Heart left ventricle (tissue), 16 donors: ENCODE results near the gene IGDCC3. TPM values are rescaled to one million over a fixed set of nuclear protein-coding genes. Genes with fewer than 3 reads are reported as not detected.
A peak's percentile ranks its signal among the peaks of the same experiment; 100 is the strongest.

Source experiments
- ATAC-seq, 4 donors: fragments of 200-7000 bp; cut with Tn5 transposase; one replicate each; pipeline ENCODE4 v1.9.1; 2020 to 2022; ENCODE audit warnings: moderate library complexity in 4 of 4, mild to moderate bottlenecking in 3 of 4, moderate number of reproducible peaks in 1 of 4
- DNase-seq, 5 donors: peaks; one replicate each; pipeline ENCODE4 v3.0.0-alpha.2; 2020
- H3K27ac ChIP-seq, 12 donors: fragments of 200-600 bp; sonication (generic) in 4 of 12; one replicate each; pipeline versions ENCODE4 v1.5.0 to v1.8.0; 2016 to 2022; ENCODE audit warnings: mild to moderate bottlenecking in 2 of 12
- H3K27me3 ChIP-seq, 9 donors: fragments of 200-600 bp; sonication (generic) in 2 of 9; one replicate each; pipeline versions ENCODE4 v1.5.1 to v1.8.0; 2016 to 2022; ENCODE audit warnings: mild to moderate bottlenecking in 3 of 9
- H3K36me3 ChIP-seq, 9 donors: fragments of 200-600 bp; sonication (generic) in 2 of 9; one replicate each; pipeline versions ENCODE4 v1.5.0 to v1.8.0; 2018 to 2022; ENCODE audit warnings: mild to moderate bottlenecking in 2 of 9
- H3K4me1 ChIP-seq, 12 donors: fragments of 200-600 bp; sonication (generic) in 4 of 12; one replicate each; pipeline versions ENCODE4 v1.5.0 to v1.8.0; 2016 to 2022; ENCODE audit warnings: mild to moderate bottlenecking in 3 of 12
- H3K4me3 ChIP-seq, 12 donors: fragments of 200-600 bp; sonication (generic) in 4 of 12; one replicate each; pipeline versions ENCODE4 v1.5.0 to v1.8.0; 2017 to 2022; ENCODE audit warnings: mild to moderate bottlenecking in 9 of 12, moderate library complexity in 4 of 12
- H3K9me3 ChIP-seq, 12 donors: fragments of 200-600 bp; sonication (generic) in 4 of 12; one replicate each; pipeline versions ENCODE4 v1.5.0 to v1.8.0; 2016 to 2022; ENCODE audit warnings: mild to moderate bottlenecking in 1 of 12
- POLR2A ChIP-seq, 2 donors: fragments of 450-650 bp; IDR thresholded peaks; one replicate each; pipeline ENCODE4 v1.6.1; 2017; ENCODE audit warnings: antibody characterized with exemption in 2 of 2, mild to moderate bottlenecking in 2 of 2, moderate library complexity in 2 of 2
- WGBS, 4 donors: extraction: QIAGEN DNeasy Blood & Tissue Kit in 2 of 4; methylation state at CpG; one replicate each; pipeline versions ENCODE4 v1.1.5 to v1.1.7; 2013 to 2018; 5-methylcytosine and 5-hydroxymethylcytosine counted together
- intact Hi-C, 10 donors: fragments of 100-400 bp; cut with DNase I; formaldehyde crosslinking; loops; one replicate each; pipeline versions ENCODE4 v1.11.1 to v1.14.2; 2022
- polyA plus RNA-seq, 2 donors: library from polyadenylated mRNA; stranded (reverse); fragments of 200-250 nt; gene quantifications; one replicate each; pipeline ENCODE4 v1.2.3, GENCODE V29; 2013
- total RNA-seq, 9 donors: library from RNA; depleted of rRNA in 2 of 9; stranded (reverse); fragments of >200 nt in 2 of 9; fragmentation: NEBNext Ultra II Directional in 3 of 9; extraction: Animal tissue kit (Norgen Biotek cat#: 25700) in 3 of 9; gene quantifications; one replicate each; pipeline versions ENCODE4 v1.1.0 to v1.2.4, GENCODE V29; 2016 to 2023
- TF ChIP-seq, protein P1 (sequence below), 12 donors: fragments of 200-600 bp; sonication (generic) in 4 of 12; IDR thresholded peaks; one replicate each; pipeline versions ENCODE4 v1.5.0 to v1.8.0; 2018 to 2022; ENCODE audit warnings: antibody characterized with exemption in 12 of 12, mild to moderate bottlenecking in 5 of 12
- donor health status: ischemic (EF 13 %, LVEDD 7.1; RV severe dilation, severe dysfunction).
- donor health status: healthy with polysubstance abuse.
- donor health status: DM: no; HTN: yes; CAD: no.
- donor health status: DM: no; HTN: no; CAD: no.
- donor health status: ischemic (EF 25% LVEDD 6.9; RV normal size, moderate dysfunction).
- donor health status: ischemic (EF 25% LVEDD 5.7; RV mildly dilated, moderate dysfunction).
- donor health status: healthy.
- donor health status: DM: yes; HTN: yes; CAD: no.
- donor health status: ischemic (EF 35%, LVEDD 5.7; RV mildly dilated, moderate dysfunction).
- donor health status: nonischemic (EF 11% LVEDD 7.7; RV severe dilation, severe dysfunction).
- donor health status: DM: yes; HTN: yes; CAD: no.
- donor health status: PGD.
- donor health status: ischemic (EF 29% LVEDD 5.4; RV normal size, mild dysfunction).
- donor health status: nonischemic (EF 23%, LVEDD 6.1; RV moderate dilation, normal function).

The IGDCC3 gene
- total and polyA plus RNA-seq, 11 donors: 0.07 to 0.33 (median 0.16) TPM; not detected in 7

- DNase-seq: no peak
- intact Hi-C loops: no loop called here
- Histone ChIP-seq H3K4me1 (no peaks in the 10 kb centered on the region), H3K36me3 (no peaks in the 10 kb centered on the region), H3K9me3 (no peaks in the 10 kb centered on the region), H3K27me3 (peaks cover 0 to 9% (median 0%) of the 10 kb centered on the region in 9 donors), H3K4me3 (no peak overlapping the region), H3K27ac (no peak overlapping the region)
- peak in 1 of 4 donors; percentile 16 for ATAC-seq
- 54 to 57% (median 56%) methylated on average over 7 of the region's 7 CpGs for WGBS, 4 donors
- no peak for TF ChIP-seq POLR2A (IDR thresholded peaks at IDR 0.05)
- TF ChIP-seq, protein P1, sequence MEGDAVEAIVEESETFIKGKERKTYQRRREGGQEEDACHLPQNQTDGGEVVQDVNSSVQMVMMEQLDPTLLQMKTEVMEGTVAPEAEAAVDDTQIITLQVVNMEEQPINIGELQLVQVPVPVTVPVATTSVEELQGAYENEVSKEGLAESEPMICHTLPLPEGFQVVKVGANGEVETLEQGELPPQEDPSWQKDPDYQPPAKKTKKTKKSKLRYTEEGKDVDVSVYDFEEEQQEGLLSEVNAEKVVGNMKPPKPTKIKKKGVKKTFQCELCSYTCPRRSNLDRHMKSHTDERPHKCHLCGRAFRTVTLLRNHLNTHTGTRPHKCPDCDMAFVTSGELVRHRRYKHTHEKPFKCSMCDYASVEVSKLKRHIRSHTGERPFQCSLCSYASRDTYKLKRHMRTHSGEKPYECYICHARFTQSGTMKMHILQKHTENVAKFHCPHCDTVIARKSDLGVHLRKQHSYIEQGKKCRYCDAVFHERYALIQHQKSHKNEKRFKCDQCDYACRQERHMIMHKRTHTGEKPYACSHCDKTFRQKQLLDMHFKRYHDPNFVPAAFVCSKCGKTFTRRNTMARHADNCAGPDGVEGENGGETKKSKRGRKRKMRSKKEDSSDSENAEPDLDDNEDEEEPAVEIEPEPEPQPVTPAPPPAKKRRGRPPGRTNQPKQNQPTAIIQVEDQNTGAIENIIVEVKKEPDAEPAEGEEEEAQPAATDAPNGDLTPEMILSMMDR (IDR thresholded peaks at IDR 0.05): no peak
Observed at GRCh38 chr15:65339920-65340319, 37.9 kb downstream of the IGDCC3 start.

GRCh38 chr15:65339416-65339815 is 38.4 kb downstream of the IGDCC3 start:
- peaks cover 0 to 9% (median 0%) of the 10 kb centered on the region in 9 donors for H3K27me3 ChIP-seq
- H3K4me1 ChIP-seq: no peaks in the 10 kb centered on the region
- H3K36me3 ChIP-seq: no peaks in the 10 kb centered on the region
- intact Hi-C loops: no loop called here
- WGBS, 4 donors: 85 to 95% (median 88%) methylated on average over 6 of the region's 6 CpGs
- H3K4me3 ChIP-seq: no peak overlapping the region
- H3K9me3 ChIP-seq: no peaks in the 10 kb centered on the region
- TF ChIP-seq, protein P1 (IDR thresholded peaks at IDR 0.05): no peak
- TF ChIP-seq POLR2A (IDR thresholded peaks at IDR 0.05): no peak
- ATAC-seq (no peak), DNase-seq (no peak)
- no peak overlapping the region for H3K27ac ChIP-seq

DNA sequence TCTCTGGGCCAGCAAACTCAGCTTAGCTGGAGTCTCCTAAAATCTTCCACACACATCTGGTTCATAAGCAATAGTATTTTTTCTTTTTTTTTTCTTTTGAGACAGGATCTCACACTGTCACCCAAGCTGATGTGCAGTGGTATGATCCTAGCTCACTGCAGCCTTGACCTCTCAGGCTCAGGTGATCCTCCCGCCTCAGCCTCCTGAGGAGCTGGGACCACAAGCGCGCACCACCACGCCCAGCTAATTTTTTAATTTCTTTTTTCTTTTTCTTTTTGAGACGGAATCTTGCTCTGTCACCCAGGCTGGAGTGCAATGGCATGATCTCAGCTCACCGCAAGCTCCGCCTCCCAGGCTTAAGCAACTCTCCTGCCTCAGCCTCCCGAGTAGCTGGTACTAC is 39.0 kb downstream of the IGDCC3 start:
- Histone ChIP-seq H3K4me3 (no peak overlapping the region), H3K9me3 (no peaks in the 10 kb centered on the region), H3K36me3 (no peaks in the 10 kb centered on the region), H3K27me3 (peaks cover 0 to 9% (median 0%) of the 10 kb centered on the region in 9 donors), H3K27ac (no peak overlapping the region), H3K4me1 (no peaks in the 10 kb centered on the region)
- intact Hi-C loops: no loop called here
- ATAC-seq (no peak), DNase-seq (no peak)
- 95 to 97% (median 95%) methylated on average over 8 of the region's 8 CpGs for WGBS, 4 donors
- no peak for TF ChIP-seq POLR2A (IDR thresholded peaks at IDR 0.05)
- TF ChIP-seq, protein P1 (IDR thresholded peaks at IDR 0.05): no peak

GRCh38 chr15:65338366-65338765 is 39.4 kb downstream of the IGDCC3 start:
- TF ChIP-seq, protein P1 (IDR thresholded peaks at IDR 0.05): no peak
- DNase-seq: no peak
- intact Hi-C loops: no loop called here
- Histone ChIP-seq H3K9me3 (no peaks in the 10 kb centered on the region), H3K27ac (no peak overlapping the region), H3K36me3 (no peaks in the 10 kb centered on the region), H3K4me1 (no peaks in the 10 kb centered on the region), H3K4me3 (no peak overlapping the region), H3K27me3 (peaks cover 0 to 9% (median 0%) of the 10 kb centered on the region in 9 donors)
- ATAC-seq: no peak
- 79 to 88% (median 86%) methylated on average over 3 of the region's 3 CpGs for WGBS, 4 donors
